ENCODE measurements around the gene SIK2.

The SIK2 gene

DNA sequence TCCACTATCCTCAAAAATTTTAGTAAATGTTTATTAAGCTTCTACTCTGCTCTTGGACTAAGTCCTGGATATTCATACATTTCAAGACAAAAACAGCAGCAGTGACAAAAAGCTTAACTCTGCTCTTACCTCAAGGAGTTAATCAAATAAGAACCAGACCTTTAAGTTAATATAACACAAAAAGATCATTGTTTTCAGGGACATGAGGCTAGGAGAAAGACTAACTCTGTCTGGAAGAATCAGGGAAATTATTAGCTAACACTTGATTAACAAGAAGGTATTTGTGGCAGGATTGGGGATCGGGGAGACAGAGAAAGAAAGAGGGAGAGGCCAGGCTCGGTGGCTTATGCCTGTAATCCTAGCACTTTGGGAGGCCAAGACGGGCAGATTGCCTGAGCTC lies 89.5 kb downstream of the SIK2 start:
- Histone ChIP-seq H3K4me2 (ENCODE audit: insufficient read depth, low read length) (no peak overlapping the region), H3K36me3 (ENCODE audit: insufficient read depth, low read length) (peaks cover 31% of the 10 kb centered on the region), H3K9me3 (ENCODE audit: insufficient read depth, low read length, severe bottlenecking) (no peaks in the 10 kb centered on the region), H3K4me1 (ENCODE audit: insufficient read depth, low read length) (no peaks in the 10 kb centered on the region), H3K79me2 (ENCODE audit: insufficient read depth, low read length) (no peaks in the 10 kb centered on the region), H2AFZ (ENCODE audit: low read depth, low read length) (no peak overlapping the region), H4K20me1 (ENCODE audit: insufficient read depth, low read length) (no peaks in the 10 kb centered on the region), H3K27ac (ENCODE audit: low read length) (no peak overlapping the region), H3K27me3 (ENCODE audit: insufficient read depth, low read length, poor library complexity) (no peaks in the 10 kb centered on the region), H3K9ac (ENCODE audit: low read depth, low read length) (no peak overlapping the region), H3K4me3 (ENCODE audit: low read depth in 1 of 2, low read length in 2 of 2) (no peak overlapping the region)
- DNase-seq = no peak
- ATAC-seq (ENCODE audit: insufficient read depth, low read depth) = no peak
- no peak for TF ChIP-seq EZH2 (IDR thresholded peaks at IDR 0.05; ENCODE audit: borderline replicate concordance, low read depth, low read length, severe bottlenecking)
- TF ChIP-seq, protein P1, sequence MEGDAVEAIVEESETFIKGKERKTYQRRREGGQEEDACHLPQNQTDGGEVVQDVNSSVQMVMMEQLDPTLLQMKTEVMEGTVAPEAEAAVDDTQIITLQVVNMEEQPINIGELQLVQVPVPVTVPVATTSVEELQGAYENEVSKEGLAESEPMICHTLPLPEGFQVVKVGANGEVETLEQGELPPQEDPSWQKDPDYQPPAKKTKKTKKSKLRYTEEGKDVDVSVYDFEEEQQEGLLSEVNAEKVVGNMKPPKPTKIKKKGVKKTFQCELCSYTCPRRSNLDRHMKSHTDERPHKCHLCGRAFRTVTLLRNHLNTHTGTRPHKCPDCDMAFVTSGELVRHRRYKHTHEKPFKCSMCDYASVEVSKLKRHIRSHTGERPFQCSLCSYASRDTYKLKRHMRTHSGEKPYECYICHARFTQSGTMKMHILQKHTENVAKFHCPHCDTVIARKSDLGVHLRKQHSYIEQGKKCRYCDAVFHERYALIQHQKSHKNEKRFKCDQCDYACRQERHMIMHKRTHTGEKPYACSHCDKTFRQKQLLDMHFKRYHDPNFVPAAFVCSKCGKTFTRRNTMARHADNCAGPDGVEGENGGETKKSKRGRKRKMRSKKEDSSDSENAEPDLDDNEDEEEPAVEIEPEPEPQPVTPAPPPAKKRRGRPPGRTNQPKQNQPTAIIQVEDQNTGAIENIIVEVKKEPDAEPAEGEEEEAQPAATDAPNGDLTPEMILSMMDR (IDR thresholded peaks at IDR 0.05; ENCODE audit: borderline replicate concordance, extremely low read depth, low read length, poor library complexity, severe bottlenecking) = no peak

DNA sequence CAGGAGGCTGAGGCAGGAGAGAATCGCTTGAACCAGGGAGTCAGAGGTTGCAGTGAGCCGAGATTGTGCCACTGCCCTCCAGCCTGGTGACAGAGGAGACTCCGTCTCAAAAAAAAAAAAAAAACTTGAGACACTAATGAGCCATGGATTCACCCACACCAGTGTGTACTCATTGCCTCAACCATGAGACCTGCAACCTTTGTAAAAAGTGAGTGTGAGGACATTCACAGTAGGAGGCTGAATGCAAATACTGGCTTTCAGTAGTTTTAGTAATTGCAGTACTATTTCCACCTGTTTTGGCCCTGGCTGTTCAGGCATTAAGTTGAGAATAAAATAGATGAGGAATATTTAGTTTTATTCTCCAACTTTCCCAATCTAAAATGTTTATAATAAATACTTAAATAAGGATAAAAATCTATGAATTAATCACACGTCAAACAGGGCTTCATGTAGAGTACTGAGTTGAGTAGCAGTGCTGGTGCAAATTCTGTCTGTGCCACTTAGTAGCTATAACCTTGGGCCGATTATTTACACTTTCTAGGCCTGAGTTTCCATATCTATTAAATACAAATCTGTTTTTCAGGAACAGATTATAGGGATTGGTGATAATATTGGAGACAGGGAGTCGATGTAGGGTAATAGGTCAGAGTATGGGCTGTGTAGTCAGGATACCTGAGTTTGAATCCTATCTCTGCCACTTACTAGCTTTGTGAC lies 91.1 kb downstream of the SIK2 start:
- Histone ChIP-seq H3K79me2 (ENCODE audit: insufficient read depth, low read length) (no peaks in the 10 kb centered on the region), H3K9me3 (ENCODE audit: insufficient read depth, low read length, severe bottlenecking) (no peaks in the 10 kb centered on the region), H2AFZ (ENCODE audit: low read depth, low read length) (no peak overlapping the region), H3K4me2 (ENCODE audit: insufficient read depth, low read length) (no peak overlapping the region), H3K36me3 (ENCODE audit: insufficient read depth, low read length) (peaks cover 26% of the 10 kb centered on the region), H3K4me1 (ENCODE audit: insufficient read depth, low read length) (no peaks in the 10 kb centered on the region), H3K9ac (ENCODE audit: low read depth, low read length) (no peak overlapping the region), H3K27me3 (ENCODE audit: insufficient read depth, low read length, poor library complexity) (no peaks in the 10 kb centered on the region), H3K4me3 (ENCODE audit: low read depth in 1 of 2, low read length in 2 of 2) (no peak overlapping the region), H4K20me1 (ENCODE audit: insufficient read depth, low read length) (no peaks in the 10 kb centered on the region), H3K27ac (ENCODE audit: low read length) (no peak overlapping the region)
- ATAC-seq (ENCODE audit: insufficient read depth, low read depth) (no peak), DNase-seq (no peak)
- TF ChIP-seq EZH2 (IDR thresholded peaks at IDR 0.05; ENCODE audit: borderline replicate concordance, low read depth, low read length, severe bottlenecking) = no peak
- TF ChIP-seq, protein P1 (IDR thresholded peaks at IDR 0.05; ENCODE audit: borderline replicate concordance, extremely low read depth, low read length, poor library complexity, severe bottlenecking) = no peak

DNA sequence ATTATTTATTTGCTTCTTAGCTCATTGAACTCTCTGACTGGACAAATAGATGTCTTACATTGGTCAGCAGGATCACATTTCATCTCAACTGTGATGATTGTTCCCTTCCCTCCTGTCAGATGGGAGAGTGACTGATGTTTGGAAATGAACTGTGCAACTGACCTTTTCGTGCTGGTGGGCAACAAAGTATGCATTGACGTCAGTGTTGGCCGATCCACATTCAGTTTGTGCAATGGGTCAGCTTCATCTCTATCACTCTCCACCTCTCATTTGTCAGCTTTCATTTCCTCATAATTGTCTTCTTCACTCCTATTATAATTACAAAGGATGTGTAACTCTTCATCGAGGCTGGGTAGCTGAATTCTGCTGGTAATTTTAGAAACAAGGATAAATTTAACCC lies 92.6 kb downstream of the SIK2 start:
- H4K20me1 ChIP-seq (ENCODE audit: insufficient read depth, low read length) = no peaks in the 10 kb centered on the region
- 0 out of 2 replicates have a peak, but pooled peaks cover 14% of the 10 kb centered on the region for H3K36me3 ChIP-seq (ENCODE audit: insufficient read depth, low read length)
- H3K27me3 ChIP-seq (ENCODE audit: insufficient read depth, low read length, poor library complexity) = no peaks in the 10 kb centered on the region
- TF ChIP-seq EZH2 (IDR thresholded peaks at IDR 0.05; ENCODE audit: borderline replicate concordance, low read depth, low read length, severe bottlenecking) = no peak
- TF ChIP-seq, protein P1 (IDR thresholded peaks at IDR 0.05; ENCODE audit: borderline replicate concordance, extremely low read depth, low read length, poor library complexity, severe bottlenecking) = no peak
- no peaks in the 10 kb centered on the region for H3K4me1 ChIP-seq (ENCODE audit: insufficient read depth, low read length)
- H3K4me2 ChIP-seq (ENCODE audit: insufficient read depth, low read length) = no peak overlapping the region
- no peak overlapping the region for H3K9ac ChIP-seq (ENCODE audit: low read depth, low read length)
- DNase-seq (no peak), ATAC-seq (ENCODE audit: insufficient read depth, low read depth) (no peak)
- no peaks in the 10 kb centered on the region for H3K79me2 ChIP-seq (ENCODE audit: insufficient read depth, low read length)
- no peak overlapping the region for H3K4me3 ChIP-seq (ENCODE audit: low read depth in 1 of 2, low read length in 2 of 2)
- no peak overlapping the region for H3K27ac ChIP-seq (ENCODE audit: low read length)
- H3K9me3 ChIP-seq (ENCODE audit: insufficient read depth, low read length, severe bottlenecking) = no peaks in the 10 kb centered on the region
- H2AFZ ChIP-seq (ENCODE audit: low read depth, low read length) = no peak overlapping the region

All from DND-41 (cell line).